SK-N-MC (cell line): ENCODE measurements around the gene PLPPR1.

Experiments
- DNase-seq: peaks from one replicate; pipeline ENCODE4 v3.0.0-alpha.2; 2011; ENCODE audit warnings: low read depth, low spot score
- H3K27ac ChIP-seq: fragments of 200-600 bp; sonication (generic); 2 replicates; pipeline ENCODE4 v1.5.1; 2016; ENCODE audit warnings: mixed run types
- H3K36me3 ChIP-seq: fragments of 200-600 bp; sonication (generic); 2 replicates; pipeline ENCODE4 v1.6.1; 2017; ENCODE audit warnings: antibody characterized with exemption, low read length, mixed read lengths; ENCODE audit not compliant: insufficient read depth
- H3K4me3 ChIP-seq: fragments of 200-600 bp; sonication (generic); 2 replicates; pipeline ENCODE4 v1.5.1; 2016
- H3K9ac ChIP-seq: fragments of 200-600 bp; sonication (generic); 2 replicates; pipeline ENCODE4 v1.8.0; 2017; ENCODE audit warnings: mixed run types, mixed read lengths; ENCODE audit not compliant: insufficient read length
- H3K9me3 ChIP-seq: fragments of 200-600 bp; sonication (generic); 2 replicates; pipeline ENCODE4 v1.6.1; 2017; ENCODE audit warnings: low read depth, mild to moderate bottlenecking, antibody characterized with exemption, low read length, moderate library complexity, mixed read lengths
- EZH2 ChIP-seq: fragments of 200-600 bp; sonication (generic); IDR thresholded peaks from one replicate; pipeline ENCODE4 v1.6.1; 2017; ENCODE audit warnings: antibody characterized with exemption
- FOXP2 ChIP-seq: optimal IDR thresholded peaks from 2 replicates; pipeline ENCODE3; 2011; ENCODE audit warnings: mild to moderate bottlenecking, moderate library complexity; ENCODE audit not compliant: insufficient read depth; ENCODE audit errors: extremely low read length, control extremely low read depth
- POLR2AphosphoS5 ChIP-seq: IDR thresholded peaks from 2 replicates; pipeline ENCODE4 v1.6.1; 2012; ENCODE audit warnings: mild to moderate bottlenecking, low read depth, low read length, borderline replicate concordance

The PLPPR1 gene

GRCh38 chr9:101356619-101357018, 328.1 kb downstream of the PLPPR1 start:
- no peak overlapping the region for H3K4me3 ChIP-seq
- TF ChIP-seq POLR2AphosphoS5 = no peak
- no peak for TF ChIP-seq FOXP2
- TF ChIP-seq EZH2 = no peak
- no peaks in the 10 kb centered on the region for H3K36me3 ChIP-seq
- no peaks in the 10 kb centered on the region for H3K9me3 ChIP-seq
- H3K27ac ChIP-seq = no peak overlapping the region
- H3K9ac ChIP-seq = no peak overlapping the region
- DNase-seq = no peak

- TF ChIP-seq FOXP2 (no peak), POLR2AphosphoS5 (no peak), EZH2 (no peak)
- no peak overlapping the region for H3K9ac ChIP-seq
Measured at GRCh38 chr9:101359679-101360078, 331.2 kb downstream of the PLPPR1 start.

GRCh38 chr9:101360647-101361046, 332.1 kb downstream of the PLPPR1 start:
- Histone ChIP-seq H3K36me3 (no peaks in the 10 kb centered on the region), H3K9ac (no peak overlapping the region), H3K9me3 (no peaks in the 10 kb centered on the region), H3K4me3 (no peak overlapping the region), H3K27ac (no peak overlapping the region)
- TF ChIP-seq EZH2 (no peak), FOXP2 (no peak), POLR2AphosphoS5 (no peak)
- DNase-seq = no peak

More at GRCh38 chr9:101359679-101360078, 331.2 kb downstream of the PLPPR1 start:
- Histone ChIP-seq H3K4me3 (no peak overlapping the region), H3K9me3 (no peaks in the 10 kb centered on the region), H3K27ac (no peak overlapping the region), H3K36me3 (no peaks in the 10 kb centered on the region)
- no peak for DNase-seq

- no peaks in the 10 kb centered on the region for H3K9me3 ChIP-seq
- no peak overlapping the region for H3K27ac ChIP-seq
- no peak overlapping the region for H3K9ac ChIP-seq
- DNase-seq = no peak
- H3K36me3 ChIP-seq = no peaks in the 10 kb centered on the region
- no peak for TF ChIP-seq FOXP2
- TF ChIP-seq EZH2 = no peak
- TF ChIP-seq POLR2AphosphoS5 = no peak
- no peak overlapping the region for H3K4me3 ChIP-seq
Measured at GRCh38 chr9:101362450-101362849, 333.9 kb downstream of the PLPPR1 start.

- Histone ChIP-seq H3K9me3 (no peaks in the 10 kb centered on the region), H3K27ac (no peak overlapping the region), H3K4me3 (no peak overlapping the region), H3K9ac (no peak overlapping the region), H3K36me3 (no peaks in the 10 kb centered on the region)
- DNase-seq = no peak
- TF ChIP-seq POLR2AphosphoS5 = no peak
Measured at GRCh38 chr9:101365181-101365580, 336.7 kb downstream of the PLPPR1 start.

- DNase-seq = no peak
Measured at GRCh38 chr9:101366038-101366756, 337.7 kb downstream of the PLPPR1 start.

GRCh38 chr9:101367323-101367722, 338.8 kb downstream of the PLPPR1 start:
- TF ChIP-seq POLR2AphosphoS5 (no peak), FOXP2 (no peak), EZH2 (no peak)

More at GRCh38 chr9:101366038-101366756, 337.7 kb downstream of the PLPPR1 start:
- H3K36me3 ChIP-seq = no peaks in the 10 kb centered on the region
- H3K27ac ChIP-seq = no peak overlapping the region
- H3K9ac ChIP-seq = no peak overlapping the region
- no peak overlapping the region for H3K4me3 ChIP-seq
- no peaks in the 10 kb centered on the region for H3K9me3 ChIP-seq
- TF ChIP-seq EZH2 (no peak), FOXP2 (no peak), POLR2AphosphoS5 (no peak)

GRCh38 chr9:101369286-101369685, 340.8 kb downstream of the PLPPR1 start:
- Histone ChIP-seq H3K9me3 (no peaks in the 10 kb centered on the region), H3K36me3 (no peaks in the 10 kb centered on the region), H3K27ac (no peak overlapping the region), H3K9ac (no peak overlapping the region), H3K4me3 (no peak overlapping the region)
- TF ChIP-seq FOXP2 = no peak
- TF ChIP-seq POLR2AphosphoS5 = no peak
- TF ChIP-seq EZH2 = no peak
- no peak for DNase-seq

More at GRCh38 chr9:101367323-101367722, 338.8 kb downstream of the PLPPR1 start:
- no peaks in the 10 kb centered on the region for H3K9me3 ChIP-seq
- no peak overlapping the region for H3K4me3 ChIP-seq
- no peak overlapping the region for H3K9ac ChIP-seq
- H3K36me3 ChIP-seq = no peaks in the 10 kb centered on the region
- no peak overlapping the region for H3K27ac ChIP-seq
- DNase-seq = no peak
